GM19025 (cell line): ENCODE data around the gene OR51L1.
"Not testable (repeated sequence)": the region's sequence is repeated elsewhere in the genome, so short reads cannot be mapped to it uniquely, and the experiment has no call there.

Experiments used
- ATAC-seq: cut with Tn5 transposase; IDR thresholded peaks from one replicate; pipeline ENCODE4 v1.9.1; 2021; ENCODE audit warnings: mild to moderate bottlenecking, low read depth, moderate library complexity; ENCODE audit not compliant: unreplicated experiment

The OR51L1 gene, protein sequence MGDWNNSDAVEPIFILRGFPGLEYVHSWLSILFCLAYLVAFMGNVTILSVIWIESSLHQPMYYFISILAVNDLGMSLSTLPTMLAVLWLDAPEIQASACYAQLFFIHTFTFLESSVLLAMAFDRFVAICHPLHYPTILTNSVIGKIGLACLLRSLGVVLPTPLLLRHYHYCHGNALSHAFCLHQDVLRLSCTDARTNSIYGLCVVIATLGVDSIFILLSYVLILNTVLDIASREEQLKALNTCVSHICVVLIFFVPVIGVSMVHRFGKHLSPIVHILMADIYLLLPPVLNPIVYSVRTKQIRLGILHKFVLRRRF

DNA sequence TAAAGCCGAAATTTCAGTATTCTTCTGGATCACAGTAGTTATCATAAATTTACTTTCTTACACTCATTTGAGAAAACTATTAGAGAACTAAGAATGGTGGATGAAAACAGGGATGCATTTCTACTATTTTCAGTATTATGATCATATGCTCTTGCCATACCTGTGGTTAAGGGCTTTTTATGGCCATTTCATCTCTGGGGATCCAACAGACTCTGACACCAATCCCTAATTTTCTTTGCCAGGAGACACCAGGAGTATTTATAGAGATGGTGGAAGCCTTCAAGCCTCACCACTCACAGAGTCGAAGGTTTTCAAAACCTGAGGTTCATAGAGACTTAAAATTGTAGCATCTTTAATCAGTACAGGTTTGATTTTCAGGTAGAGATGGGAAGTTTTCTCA lies at the start of gene OR51L1:
Gene OR51L1, plus strand, starts transcription at position 301 of the 400 bp plus-strand sequence. CDS start 4,132 bp downstream, outside the sequence.
- no peak for ATAC-seq

DNA sequence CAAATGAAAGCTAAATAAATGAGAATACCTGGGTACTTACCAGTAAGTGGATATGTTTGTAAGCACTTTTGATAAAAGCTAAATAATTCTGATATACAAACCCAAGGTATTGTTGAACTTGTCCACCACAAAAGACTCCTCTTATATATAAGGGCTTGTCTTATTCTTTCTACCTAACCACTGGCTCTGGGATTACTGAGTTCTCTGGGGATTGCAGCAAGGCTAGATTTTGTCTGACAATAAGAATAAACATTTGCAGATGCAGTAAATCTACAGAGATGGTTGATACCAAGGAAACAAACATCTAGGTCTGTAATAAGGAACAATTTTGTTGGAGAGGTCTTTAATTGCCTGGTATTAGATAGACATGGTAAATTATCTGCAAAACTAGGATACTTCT lies 47.1 kb upstream of the OR51L1 start, which contains the start of gene OR51A4:
Gene OR51A4, minus strand, starts transcription at position 101 of the 400 bp plus-strand sequence. CDS start 505 bp downstream, outside the sequence.
- no peak for ATAC-seq

DNA sequence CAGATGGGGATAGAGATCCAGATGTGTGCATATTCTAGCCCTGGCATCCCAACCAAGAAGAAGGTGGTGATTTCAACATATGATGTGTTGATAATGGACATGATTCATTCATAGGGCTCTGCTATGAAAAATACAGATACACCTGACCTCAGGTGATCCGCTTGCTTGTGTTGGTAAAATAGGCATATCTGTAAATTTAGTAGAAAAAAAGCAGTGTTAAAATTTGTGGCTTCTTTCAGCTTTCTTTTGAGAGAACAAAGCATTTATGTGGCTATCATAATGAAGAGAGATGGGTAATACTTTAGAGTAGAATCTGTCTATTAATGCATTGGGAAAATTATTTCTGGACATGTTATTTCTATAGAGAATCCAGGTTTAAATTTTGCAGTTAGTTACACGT lies 39.0 kb upstream of the OR51L1 start, which contains the start of gene OR51A2:
Gene OR51A2, minus strand, starts transcription at position 101 of the 400 bp plus-strand sequence. Its CDS starts 0 bp downstream, at position 101.
- ATAC-seq, result not testable (repeated sequence)

- no peak for ATAC-seq
Measured at GRCh38 chr11:4957396-4957795, 37.3 kb upstream of the OR51L1 start.

- ATAC-seq, result no peak
Measured at GRCh38 chr11:4960877-4961276, 33.8 kb upstream of the OR51L1 start.

GRCh38 chr11:4962816-4963215 lies 31.8 kb upstream of the OR51L1 start:
- no peak for ATAC-seq

- no peak for ATAC-seq
Measured at GRCh38 chr11:4975436-4975835, 19.2 kb upstream of the OR51L1 start.

- ATAC-seq, result no peak
Measured at GRCh38 chr11:4979036-4979435, 15.6 kb upstream of the OR51L1 start.

- no peak for ATAC-seq
Measured at GRCh38 chr11:4982678-4983077, 12.0 kb upstream of the OR51L1 start.

- no peak for ATAC-seq
Measured at GRCh38 chr11:4983841-4984240, 10.8 kb upstream of the OR51L1 start.

GRCh38 chr11:4991060-4991459 lies 3.6 kb upstream of the OR51L1 start:
- ATAC-seq, result no peak

DNA sequence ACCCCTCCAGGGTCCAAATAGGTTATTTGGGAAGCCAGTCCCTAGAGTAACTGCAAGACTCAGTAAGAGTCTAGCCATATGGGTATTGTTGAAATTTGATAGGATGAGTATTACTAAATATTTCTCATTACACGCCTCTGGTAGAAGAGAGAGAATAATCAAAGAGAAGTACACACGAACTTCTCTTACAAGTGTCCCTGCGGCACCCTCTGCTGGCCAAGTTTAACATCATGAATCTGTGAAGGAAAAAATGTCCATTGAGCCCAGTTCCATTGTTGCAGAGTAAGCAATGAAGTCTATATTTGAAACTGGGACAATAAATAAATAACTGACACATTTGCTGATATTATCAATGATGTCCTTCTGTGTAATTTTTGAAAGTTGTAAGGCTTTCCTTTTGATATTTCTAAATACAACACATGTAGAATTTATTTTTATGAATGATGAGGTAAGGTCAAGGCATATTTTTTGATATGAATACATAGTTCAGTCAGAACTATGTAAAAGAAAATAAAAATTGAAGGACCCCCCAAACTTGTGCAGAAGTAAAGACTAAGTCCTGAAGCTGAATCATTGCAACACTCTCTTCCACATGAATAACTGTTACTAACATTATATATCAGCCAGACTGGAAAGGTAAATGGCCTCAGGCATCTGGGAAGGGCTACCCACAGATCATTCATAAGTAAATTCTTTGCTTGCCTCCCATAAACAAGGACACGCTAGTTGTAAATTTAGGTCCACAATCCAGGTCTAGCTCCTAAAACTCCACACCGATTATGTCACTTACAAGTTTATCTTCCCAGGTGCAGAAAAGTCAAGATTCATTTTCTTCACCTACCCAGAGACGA lies 10.0 kb downstream of the OR51L1 start:
- no peak for ATAC-seq

- ATAC-seq, result no peak
Measured at GRCh38 chr11:5007561-5007960, 12.9 kb downstream of the OR51L1 start.

- no peak for ATAC-seq
Measured at GRCh38 chr11:5011254-5011653, 16.6 kb downstream of the OR51L1 start.

GRCh38 chr11:5013012-5013411 lies 18.4 kb downstream of the OR51L1 start:
- no peak for ATAC-seq

GRCh38 chr11:5021996-5022395 lies 27.3 kb downstream of the OR51L1 start:
- no peak for ATAC-seq

- no peak for ATAC-seq
Measured at GRCh38 chr11:5036669-5037068, 42.0 kb downstream of the OR51L1 start.

DNA sequence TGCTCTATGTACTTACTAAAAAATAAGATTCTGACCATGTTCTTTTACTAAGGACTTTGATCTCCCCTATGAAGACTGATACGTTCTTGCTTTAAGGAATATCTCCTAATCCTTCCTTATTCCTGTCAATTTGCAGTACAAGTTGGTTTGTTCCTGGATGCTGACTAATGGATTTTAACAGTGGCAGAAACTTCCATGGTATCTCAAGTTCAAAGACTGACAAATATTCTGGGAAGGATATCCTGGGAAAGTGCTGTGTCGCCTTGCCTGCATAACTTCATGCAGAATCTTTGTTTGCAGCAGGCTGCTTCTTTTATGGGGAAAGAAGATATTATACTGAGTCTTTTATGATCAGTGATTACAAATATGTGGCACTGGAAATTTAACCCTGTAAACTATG lies 43.3 kb downstream of the OR51L1 start:
- ATAC-seq, result no peak

DNA sequence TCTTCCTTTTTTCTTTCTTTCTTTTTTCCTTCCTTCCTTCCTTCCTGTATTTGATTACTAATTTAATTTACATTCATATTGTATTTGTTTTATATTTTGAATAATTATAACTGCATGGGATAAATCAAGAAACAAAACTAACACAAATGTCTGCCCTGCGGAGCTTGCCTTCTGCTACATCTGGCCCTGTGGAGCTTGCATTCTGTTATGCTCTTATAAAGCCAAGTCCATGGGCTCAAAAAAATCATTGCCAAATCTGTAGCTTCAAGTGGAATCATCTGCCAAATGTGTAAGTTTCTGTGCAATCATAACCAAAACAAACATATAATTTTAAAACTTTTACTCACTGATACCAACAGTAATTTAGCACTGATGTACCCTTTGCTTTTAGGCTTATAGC lies 43.7 kb downstream of the OR51L1 start:
- ATAC-seq, result no peak

DNA sequence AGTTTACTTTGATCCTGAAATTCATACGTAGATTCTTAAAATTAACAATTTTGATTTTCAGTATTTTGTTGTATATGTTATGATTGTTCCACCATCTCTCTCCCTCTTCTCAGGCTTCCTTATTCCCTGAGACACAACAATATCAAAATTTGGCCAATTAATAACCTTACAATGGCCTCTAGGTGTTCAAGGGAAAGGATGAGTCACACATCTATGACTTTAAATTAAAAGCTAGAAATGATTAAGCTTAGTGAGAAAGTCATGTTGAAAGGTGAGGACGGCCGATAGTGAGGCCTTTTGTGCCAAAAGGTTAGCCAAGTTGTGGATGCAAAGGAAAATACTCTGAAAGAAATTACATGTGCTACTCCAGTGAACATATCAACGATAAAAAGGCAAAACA lies 46.2 kb downstream of the OR51L1 start:
- ATAC-seq, result no peak

DNA sequence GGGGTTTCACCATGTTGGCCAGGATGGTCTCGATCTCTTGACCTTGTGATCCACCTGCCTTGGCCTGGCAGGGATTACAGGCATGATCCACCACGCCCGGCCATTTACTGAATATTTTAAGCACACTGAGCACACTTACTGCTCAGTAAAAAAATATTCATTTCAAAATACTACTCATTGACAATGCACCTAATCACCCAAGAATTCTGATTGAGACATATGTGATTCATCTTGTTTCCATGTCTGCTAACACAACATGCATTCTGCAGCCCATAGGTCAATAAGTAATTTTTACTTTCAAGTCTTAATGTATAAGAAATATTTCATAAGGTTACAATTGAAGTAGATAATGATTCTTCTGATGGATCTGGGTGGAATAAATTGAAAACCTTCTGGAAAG lies 47.4 kb downstream of the OR51L1 start:
- ATAC-seq, result no peak
